Keratinocyte (primary cell): Measurements from ENCODE around the gene DLG2. TPM values are rescaled to one million over a fixed set of nuclear protein-coding genes. Genes with fewer than 3 reads are reported as not detected.

Experiments
- DNase-seq: peaks from one replicate; pipeline ENCODE4 v3.0.0-alpha.2; 2011; ENCODE audit warnings: low read depth, missing footprints, low spot score
- FAIRE-seq: peaks from 2 replicates; lab custom pipeline; 2011; peaks lifted over from hg19 to GRCh38; lab: Jason Lieb, UNC
- H2AFZ ChIP-seq: 2 replicates; pipeline ENCODE4 v1.6.0; 2012; ENCODE audit warnings: low read length, control low read depth, inconsistent platforms; ENCODE audit not compliant: control insufficient read depth
- H3K27ac ChIP-seq: 2 replicates; pipeline ENCODE4 v1.5.1; 2011; ENCODE audit warnings: low read length; ENCODE audit not compliant: control insufficient read depth, insufficient read depth
- H3K27me3 ChIP-seq: 3 replicates; pipeline ENCODE4 v1.6.0; 2011; ENCODE audit warnings: low read length; ENCODE audit not compliant: control insufficient read depth, insufficient read depth; ENCODE audit errors: extremely low read depth
- H3K36me3 ChIP-seq, 2 experiments: 2 replicates in 1 of 2; 3 replicates in 1 of 2; pipeline ENCODE4 v1.5.1; 2011; ENCODE audit warnings: low read length in 2 of 2, mild to moderate bottlenecking in 1 of 2; ENCODE audit not compliant: control insufficient read depth in 2 of 2, insufficient read depth in 2 of 2; ENCODE audit errors: extremely low read depth in 1 of 2
- H3K4me1 ChIP-seq: 3 replicates; pipeline ENCODE4 v1.5.1; 2011; ENCODE audit warnings: low read length; ENCODE audit not compliant: control insufficient read depth, insufficient read depth; ENCODE audit errors: extremely low read depth
- H3K4me2 ChIP-seq: 3 replicates; pipeline ENCODE4 v1.6.0; 2011; ENCODE audit warnings: low read depth, low read length; ENCODE audit not compliant: control insufficient read depth, insufficient read depth; ENCODE audit errors: extremely low read depth
- H3K4me3 ChIP-seq, 3 experiments: fragments of 200-600 bp in 1 of 3; sonication (generic) in 1 of 3; 2 replicates in 2 of 3; 3 replicates in 1 of 3; pipeline ENCODE4 v1.5.1; 2011 to 2016; ENCODE audit warnings: low read length in 3 of 3, mild to moderate bottlenecking in 3 of 3, control low read depth in 2 of 3, inconsistent platforms in 1 of 3, low read depth in 1 of 3, mixed read lengths in 1 of 3, mixed run types in 1 of 3, moderate library complexity in 1 of 3; ENCODE audit not compliant: control insufficient read depth in 2 of 3, insufficient read depth in 2 of 3; ENCODE audit errors: extremely low read depth in 1 of 3
- H3K79me2 ChIP-seq: 2 replicates; pipeline ENCODE4 v1.6.0; 2012; ENCODE audit warnings: low read length; ENCODE audit not compliant: control insufficient read depth, insufficient read depth
- H3K9ac ChIP-seq: 3 replicates; pipeline ENCODE4 v1.6.0; 2011; ENCODE audit warnings: low read length; ENCODE audit not compliant: control insufficient read depth, insufficient read depth; ENCODE audit errors: extremely low read depth
- H3K9me1 ChIP-seq: 3 replicates; pipeline ENCODE4 v1.6.0; 2011; ENCODE audit warnings: low read length; ENCODE audit not compliant: control insufficient read depth, insufficient read depth; ENCODE audit errors: extremely low read depth
- H3K9me3 ChIP-seq: 2 replicates; pipeline ENCODE4 v1.5.1; 2012; ENCODE audit warnings: low read depth, low read length; ENCODE audit not compliant: control insufficient read depth
- H4K20me1 ChIP-seq: 3 replicates; pipeline ENCODE4 v1.6.0; 2011; ENCODE audit warnings: low read length; ENCODE audit not compliant: control insufficient read depth, insufficient read depth; ENCODE audit errors: extremely low read depth
- EZH2 ChIP-seq: IDR thresholded peaks from one replicate; pipeline ENCODE4 v1.6.1; 2012; ENCODE audit warnings: inconsistent platforms, mild to moderate bottlenecking, low read length, moderate library complexity
- dilution Hi-C: fragments of 300-500 bp; cut with MboI; formaldehyde crosslinking; loops from one replicate; pipeline ENCODE4 v1.7.0; 2020; ENCODE audit warnings: low sequenced_read_pairs; ENCODE audit not compliant: extremely low pct_ligation_motif_present
- polyA plus RNA-seq, 5 experiments: library from polyadenylated mRNA; depleted of rRNA in 3 of 5; stranded (reverse) in 3 of 5; stranded (forward) in 1 of 5; unstranded in 1 of 5; fragments of >200 nt; gene quantifications; 1 replicate in 1 of 5; 2 replicates in 3 of 5; 3 replicates in 1 of 5; pipeline versions ENCODE4 v1.2.1 to v1.2.3, GENCODE V29; 2011 to 2012; ENCODE audit warnings: missing spikeins in 2 of 5, low read depth in 1 of 5, low replicate concordance in 1 of 5
- TF ChIP-seq, protein P1 (sequence below), 3 experiments: IDR thresholded peaks in 1 of 3; conservative IDR thresholded peaks in 1 of 3; optimal IDR thresholded peaks in 1 of 3; 2 replicates in 2 of 3; 3 replicates in 1 of 3; pipeline versions ENCODE3 to v1.5.1; 2011; ENCODE audit warnings: low read length in 3 of 3, mild to moderate bottlenecking in 3 of 3, moderate library complexity in 2 of 3, control low read depth in 1 of 3, inconsistent platforms in 1 of 3; ENCODE audit not compliant: insufficient read depth in 2 of 3; ENCODE audit errors: extremely low read depth in 1 of 3

DLG2 gene
- polyA plus RNA-seq, 1 donor (not counting 4 experiments of a cell fraction or from before 2014, with no cell fraction given): 0.55 TPM

DNA sequence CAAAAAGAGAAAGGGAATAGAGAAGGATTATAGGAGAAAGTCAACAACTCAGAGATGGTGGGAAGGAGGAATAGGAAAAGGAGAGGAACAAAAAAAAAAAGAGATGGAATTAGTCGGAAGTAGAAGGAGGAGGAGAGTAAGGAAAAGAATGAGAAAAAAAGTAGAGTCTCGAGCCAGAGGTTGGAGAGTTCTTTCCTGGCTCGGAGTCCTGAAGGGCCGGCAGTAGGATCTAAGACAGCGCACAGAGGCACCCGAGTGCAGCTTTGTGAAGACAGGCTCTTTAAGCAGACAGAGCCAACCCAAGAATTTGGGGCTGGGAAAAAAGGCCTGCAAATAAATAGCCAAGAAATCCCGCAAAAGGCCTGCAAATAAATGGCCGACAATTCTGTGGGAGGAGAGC lies 2170.6 kb downstream of the DLG2 start:
- FAIRE-seq: no peak
- H3K27ac ChIP-seq: no peak overlapping the region
- H2AFZ ChIP-seq: no peak overlapping the region
- no peak overlapping the region for H3K4me3 ChIP-seq
- DNase-seq: no peak
- H3K9me1 ChIP-seq: no peaks in the 10 kb centered on the region
- no peak for TF ChIP-seq EZH2
- TF ChIP-seq, protein P1, sequence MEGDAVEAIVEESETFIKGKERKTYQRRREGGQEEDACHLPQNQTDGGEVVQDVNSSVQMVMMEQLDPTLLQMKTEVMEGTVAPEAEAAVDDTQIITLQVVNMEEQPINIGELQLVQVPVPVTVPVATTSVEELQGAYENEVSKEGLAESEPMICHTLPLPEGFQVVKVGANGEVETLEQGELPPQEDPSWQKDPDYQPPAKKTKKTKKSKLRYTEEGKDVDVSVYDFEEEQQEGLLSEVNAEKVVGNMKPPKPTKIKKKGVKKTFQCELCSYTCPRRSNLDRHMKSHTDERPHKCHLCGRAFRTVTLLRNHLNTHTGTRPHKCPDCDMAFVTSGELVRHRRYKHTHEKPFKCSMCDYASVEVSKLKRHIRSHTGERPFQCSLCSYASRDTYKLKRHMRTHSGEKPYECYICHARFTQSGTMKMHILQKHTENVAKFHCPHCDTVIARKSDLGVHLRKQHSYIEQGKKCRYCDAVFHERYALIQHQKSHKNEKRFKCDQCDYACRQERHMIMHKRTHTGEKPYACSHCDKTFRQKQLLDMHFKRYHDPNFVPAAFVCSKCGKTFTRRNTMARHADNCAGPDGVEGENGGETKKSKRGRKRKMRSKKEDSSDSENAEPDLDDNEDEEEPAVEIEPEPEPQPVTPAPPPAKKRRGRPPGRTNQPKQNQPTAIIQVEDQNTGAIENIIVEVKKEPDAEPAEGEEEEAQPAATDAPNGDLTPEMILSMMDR (optimal IDR thresholded peaks at IDR 0.05 in 1 of 3, IDR thresholded peaks at IDR 0.05 in 1 of 3, conservative IDR thresholded peaks at IDR 0.05 in 1 of 3; ENCODE audit: extremely low read depth in 1 of 3, insufficient read depth in 2 of 3, low read length in 3 of 3): no peak
- dilution Hi-C loops: no loop called here
- no peaks in the 10 kb centered on the region for H3K27me3 ChIP-seq
- H3K4me2 ChIP-seq: no peak overlapping the region
- H4K20me1 ChIP-seq: no peaks in the 10 kb centered on the region
- no peaks in the 10 kb centered on the region for H3K9me3 ChIP-seq
- H3K79me2 ChIP-seq: no peaks in the 10 kb centered on the region
- H3K36me3 ChIP-seq: no peaks in the 10 kb centered on the region
- peaks cover 5% of the 10 kb centered on the region for H3K4me1 ChIP-seq
- no peak overlapping the region for H3K9ac ChIP-seq

DNA sequence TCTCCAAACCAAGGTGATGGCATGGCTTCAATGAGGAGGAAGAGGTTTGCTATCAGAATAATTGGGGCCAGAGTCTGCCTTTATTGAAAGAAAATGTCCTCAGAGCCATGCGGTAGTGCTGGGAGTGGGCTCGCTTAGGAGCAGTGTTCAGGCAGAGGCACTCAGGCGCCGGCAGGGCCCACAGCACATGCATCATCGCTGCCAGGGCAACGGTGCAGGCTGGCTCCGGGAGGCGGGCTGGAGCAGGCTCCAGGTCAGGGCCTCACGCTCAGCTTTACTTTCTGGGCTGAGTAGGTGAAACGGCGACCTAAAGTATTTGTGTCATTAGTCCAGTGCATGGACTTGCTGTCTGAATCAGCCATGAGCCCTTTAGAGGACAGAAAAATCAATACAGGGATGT lies 2171.1 kb downstream of the DLG2 start:
- Histone ChIP-seq H3K4me1 (peaks cover 5% of the 10 kb centered on the region), H3K9ac (no peak overlapping the region), H3K27ac (no peak overlapping the region), H3K27me3 (no peaks in the 10 kb centered on the region), H3K36me3 (no peaks in the 10 kb centered on the region), H2AFZ (no peak overlapping the region), H3K79me2 (no peaks in the 10 kb centered on the region), H4K20me1 (no peaks in the 10 kb centered on the region), H3K4me3 (no peak overlapping the region), H3K4me2 (no peak overlapping the region), H3K9me1 (no peaks in the 10 kb centered on the region), H3K9me3 (no peaks in the 10 kb centered on the region)
- no peak for DNase-seq
- TF ChIP-seq, protein P1 (optimal IDR thresholded peaks at IDR 0.05 in 1 of 3, IDR thresholded peaks at IDR 0.05 in 1 of 3, conservative IDR thresholded peaks at IDR 0.05 in 1 of 3; ENCODE audit: extremely low read depth in 1 of 3, insufficient read depth in 2 of 3, low read length in 3 of 3): no peak
- TF ChIP-seq EZH2: no peak
- no peak for FAIRE-seq
- dilution Hi-C loops: no loop called here
